ACHN (cell line): ENCODE results near the gene PYCARD.

Experiments used
- DNase-seq: peaks from one replicate; pipeline ENCODE4 v3.0.0-alpha.2; 2015
- in situ Hi-C: cut with HindIII; loops from 2 replicates; pipeline ENCODE4 v1.10.0; 2017; ENCODE audit warnings: low sequenced_read_pairs, low pct_ligation_motif_present, low pct_unique_long_range_greater_than_20kb

PYCARD gene

GRCh38 chr16:31193874-31194273 is 8.7 kb downstream of the PYCARD start:
- in situ Hi-C loops, result no loop called here
- DNase-seq, result no peak

GRCh38 chr16:31192856-31193642 is 9.5 kb downstream of the PYCARD start:
- in situ Hi-C loops, result no loop called here

GRCh38 chr16:31191697-31192428 is 10.7 kb downstream of the PYCARD start:
- in situ Hi-C loops, result no loop called here
- no peak for DNase-seq

More at GRCh38 chr16:31192856-31193642, 9.5 kb downstream of the PYCARD start:
- DNase-seq, result no peak

- in situ Hi-C loops, result no loop called here
- DNase-seq, result no peak
These were observed 11.6 kb downstream of the PYCARD start for GRCh38 chr16:31190818-31191444.

- DNase-seq, result no peak
- in situ Hi-C loops, result no loop called here
These were observed 12.5 kb downstream of the PYCARD start for GRCh38 chr16:31190061-31190460.

GRCh38 chr16:31189412-31189778 is 13.2 kb downstream of the PYCARD start:
- in situ Hi-C loops, result no loop called here

GRCh38 chr16:31188450-31189411 is 13.8 kb downstream of the PYCARD start:
- in situ Hi-C loops, result no loop called here
- DNase-seq, result no peak

More at GRCh38 chr16:31189412-31189778, 13.2 kb downstream of the PYCARD start:
- DNase-seq, result no peak

GRCh38 chr16:31187808-31188189 is 14.8 kb downstream of the PYCARD start:
- no peak for DNase-seq
- in situ Hi-C loops, result no loop called here

GRCh38 chr16:31186930-31187807 is 15.4 kb downstream of the PYCARD start:
- DNase-seq, result no peak
- in situ Hi-C loops, result no loop called here

- in situ Hi-C loops, result no loop called here
- DNase-seq, result no peak
These were observed 16.4 kb downstream of the PYCARD start for GRCh38 chr16:31186176-31186575.

GRCh38 chr16:31185339-31185738 is 17.2 kb downstream of the PYCARD start:
- no peak for DNase-seq
- in situ Hi-C loops, result no loop called here

GRCh38 chr16:31184888-31185287 is 17.7 kb downstream of the PYCARD start:
- in situ Hi-C loops, result no loop called here
- no peak for DNase-seq

- DNase-seq, result no peak
- in situ Hi-C loops, result no loop called here
These were observed 18.8 kb downstream of the PYCARD start for GRCh38 chr16:31183432-31184428.

GRCh38 chr16:31182391-31182790 is 20.2 kb downstream of the PYCARD start:
- in situ Hi-C loops, result no loop called here
- no peak for DNase-seq

GRCh38 chr16:31181102-31181830 is 21.3 kb downstream of the PYCARD start:
- peak; percentile 58 for DNase-seq

More at GRCh38 chr16:31181102-31181830, 21.3 kb downstream of the PYCARD start:
- in situ Hi-C loops, result no loop called here
